RPMI7951 (cell line): ENCODE results near the gene CLEC9A. TPM values are rescaled to one million over a fixed set of nuclear protein-coding genes. Genes with fewer than 3 reads are reported as not detected.

Source experiments
- DNase-seq: peaks from one replicate; pipeline ENCODE4 v3.0.0-alpha.2; 2012; ENCODE audit warnings: low read depth
- total RNA-seq: library from RNA; depleted of rRNA; stranded (reverse); fragments of >200 nt; shearing (Covaris generic); gene quantifications from 2 replicates; pipeline ENCODE4 v1.2.3, GENCODE V29; 2014; rRNA removed

Gene CLEC9A
- total RNA-seq, 1 experiment from 2014 or later = not detected

- no peak for DNase-seq
Measured at GRCh38 chr12:10110256-10110844, 79.9 kb downstream of the CLEC9A start.

- no peak for DNase-seq
Measured at GRCh38 chr12:10111451-10111850, 81.0 kb downstream of the CLEC9A start.

- DNase-seq = no peak
Measured at GRCh38 chr12:10113075-10113474, 82.6 kb downstream of the CLEC9A start.

- no peak for DNase-seq
Measured at GRCh38 chr12:10113920-10114319, 83.4 kb downstream of the CLEC9A start.

- DNase-seq = no peak
Measured at GRCh38 chr12:10115311-10115710, 84.8 kb downstream of the CLEC9A start.

Other genes with a start within 250 kb of the CLEC9A start
- not detected in 2 replicates for gene KLRF1, start 203.2 kb upstream of the CLEC9A start, total RNA-seq
- 53.2 and 59.1 TPM in 2 replicates for gene CLEC2B, start 161.3 kb upstream of the CLEC9A start, total RNA-seq
- not detected in 2 replicates for gene KLRF2, start 149.2 kb upstream of the CLEC9A start, total RNA-seq
- gene CLEC2A, start 98.3 kb upstream of the CLEC9A start, total RNA-seq = not detected in 2 replicates
- not detected in 2 replicates for gene CLEC12A, start 59.3 kb upstream of the CLEC9A start, total RNA-seq
- not detected in 2 replicates for gene CLEC1B, start 31.6 kb upstream of the CLEC9A start, total RNA-seq
- gene CLEC12B, start 20.1 kb upstream of the CLEC9A start, total RNA-seq = not detected in 2 replicates
- 0.12 TPM in 1 of 2 replicates, not detected in the other for gene CLEC1A, start 68.3 kb downstream of the CLEC9A start, total RNA-seq
- not detected in 2 replicates for gene CLEC7A, start 99.5 kb downstream of the CLEC9A start, total RNA-seq
- gene OLR1, start 141.4 kb downstream of the CLEC9A start, total RNA-seq = not detected in 2 replicates
- not detected in 2 replicates for gene TMEM52B, start 148.3 kb downstream of the CLEC9A start, total RNA-seq
- gene GABARAPL1, start 182.2 kb downstream of the CLEC9A start, total RNA-seq = 14.3 and 20.7 TPM in 2 replicates